ENCODE data around the gene MBL2.

GRCh38 chr10:52756295-52756694, 16.3 kb downstream of the MBL2 start:
- TF ChIP-seq CTCF (IDR thresholded peaks at IDR 0.05; ENCODE audit: poor library complexity, severe bottlenecking): no peak
- TF ChIP-seq EZH2 (IDR thresholded peaks at IDR 0.05; ENCODE audit: borderline replicate concordance, insufficient read depth, low read length, poor library complexity, severe bottlenecking): no peak
- no peak for TF ChIP-seq TAF1 (IDR thresholded peaks at IDR 0.05; ENCODE audit: low read depth)
- TF ChIP-seq POLR2AphosphoS5 (IDR thresholded peaks at IDR 0.05): no peak
- TF ChIP-seq EP300 (conservative IDR thresholded peaks at IDR 0.05; ENCODE audit: poor library complexity, severe bottlenecking): no peak

Data from neural cell (in vitro differentiated cells).